Activated CD8-positive, alpha-beta memory T cell treated with anti-CD3 and anti-CD28 coated beads, Interleukin-2, amount 50 U/mL, for 1 hour (primary cell): ENCODE measurements around the gene VENTX.
"Not testable (repeated sequence)": the region's sequence is repeated elsewhere in the genome, so short reads cannot be mapped to it uniquely, and the experiment has no call there.

ENCODE experiments used
- DNase-seq: peaks from one replicate; pipeline ENCODE4 v3.0.0-alpha.2; 2020; ENCODE audit errors: extremely low read depth

The VENTX gene

DNA sequence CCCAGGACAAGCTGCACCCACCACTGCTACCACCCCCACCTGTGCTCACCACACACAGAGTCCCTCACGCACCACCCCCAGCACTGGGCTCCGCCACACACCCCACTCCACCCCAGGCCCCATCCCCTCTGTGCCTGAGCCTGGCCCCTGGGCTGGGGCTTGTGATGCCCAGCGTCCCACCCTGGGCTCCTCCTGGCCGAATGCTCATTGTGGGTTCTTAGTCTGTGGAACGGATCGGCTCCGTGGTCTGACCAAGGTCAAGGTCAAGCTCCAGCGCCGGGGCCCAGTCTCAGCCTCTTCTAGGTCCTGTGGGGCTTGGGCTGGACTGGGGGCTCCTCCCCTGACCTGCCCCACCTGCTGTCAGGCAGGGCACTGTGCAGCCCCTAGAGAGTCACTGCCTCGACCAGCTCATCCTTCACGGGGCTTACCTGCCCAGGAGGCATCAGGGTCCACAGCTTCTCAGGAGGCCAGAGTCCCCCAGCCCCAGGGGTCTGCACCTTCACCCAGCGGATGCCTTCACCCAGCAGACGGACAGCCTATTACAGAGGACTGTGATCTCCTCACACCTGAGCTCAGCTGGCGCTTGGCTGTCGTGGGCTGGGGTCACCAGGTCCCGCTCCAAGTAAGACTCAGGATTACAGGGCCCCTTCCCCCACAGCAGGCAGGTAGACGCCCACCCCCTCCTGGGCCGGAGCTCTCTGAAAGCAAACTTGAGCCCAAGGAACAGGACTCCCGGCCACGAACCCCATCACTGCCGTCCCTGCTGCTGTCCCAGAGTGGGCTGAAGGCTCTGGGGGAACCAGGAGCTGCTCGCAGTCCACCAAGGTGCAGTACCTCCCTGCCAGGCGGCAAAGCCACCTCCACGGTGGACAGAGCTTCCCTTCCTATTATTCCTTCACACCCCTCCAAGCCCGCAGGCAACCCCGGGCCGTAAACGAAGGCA is 22.9 kb upstream of the VENTX start:
- DNase-seq, result no peak

GRCh38 chr10:133215586-133215985 is 22.1 kb upstream of the VENTX start:
- DNase-seq, result no peak

- DNase-seq, result no peak
Observed at GRCh38 chr10:133216776-133217175, 20.9 kb upstream of the VENTX start.

- no peak for DNase-seq
Observed at GRCh38 chr10:133217800-133218589, 19.7 kb upstream of the VENTX start.

GRCh38 chr10:133218891-133219290 is 18.8 kb upstream of the VENTX start:
- DNase-seq, result no peak

DNA sequence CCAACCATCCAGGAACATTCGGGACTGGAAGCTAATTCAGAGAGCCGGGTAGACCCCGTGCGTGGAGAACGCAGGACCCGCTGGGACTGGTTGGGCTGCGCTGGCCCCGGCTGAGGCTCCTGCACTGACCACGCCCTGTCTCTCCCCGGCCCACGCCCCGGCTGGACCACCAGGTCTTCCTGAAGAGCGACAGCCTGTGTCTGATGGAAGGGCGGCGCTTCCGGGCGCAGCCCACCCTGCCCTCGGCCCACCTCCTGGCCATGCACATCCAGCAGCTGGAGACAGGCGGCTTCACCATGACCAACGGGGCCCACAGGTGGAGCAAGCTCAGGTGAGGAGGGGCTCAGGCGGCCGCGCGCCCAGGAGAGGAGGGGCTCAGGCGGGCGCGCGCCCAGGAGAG is 17.9 kb upstream of the VENTX start:
- no peak for DNase-seq

DNA sequence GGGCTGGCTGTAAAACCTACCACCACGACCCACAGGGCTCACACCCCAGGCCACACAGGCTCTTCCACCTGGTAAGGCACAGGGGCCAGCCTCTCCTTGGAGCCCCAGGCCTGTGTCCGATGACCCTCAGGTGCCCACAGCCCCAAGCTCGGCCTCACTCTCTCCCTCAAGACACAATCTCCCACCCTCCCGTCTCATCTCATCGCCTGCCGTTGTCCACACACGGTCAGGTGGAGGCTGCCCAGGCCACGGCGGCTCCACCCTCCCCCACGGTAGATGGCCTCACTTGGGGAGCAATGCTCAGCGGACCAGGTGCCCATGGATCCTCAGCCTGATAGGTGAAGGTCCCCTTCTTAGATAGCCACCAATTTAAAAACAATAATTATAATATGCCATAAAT is 16.3 kb upstream of the VENTX start:
- no peak for DNase-seq

DNA sequence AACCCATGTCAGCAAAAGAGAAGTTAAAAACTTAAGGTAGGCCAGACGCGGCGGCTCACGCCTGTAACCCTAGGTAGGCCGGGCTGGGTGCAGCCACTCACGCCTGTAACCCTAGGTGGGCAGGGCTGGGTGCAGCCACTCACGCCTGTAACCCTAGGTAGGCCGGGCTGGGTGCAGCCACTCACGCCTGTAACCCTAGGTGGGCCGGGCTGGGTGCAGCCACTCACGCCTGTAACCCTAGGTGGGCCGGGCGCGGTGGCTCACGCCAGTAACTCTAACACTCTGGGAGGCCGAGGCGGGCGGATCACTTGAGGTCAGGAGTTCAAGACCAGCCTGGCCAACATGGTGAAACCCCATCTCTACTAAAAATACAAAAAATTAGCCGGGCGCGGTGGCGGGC is 15.9 kb upstream of the VENTX start:
- DNase-seq, result not testable (repeated sequence)

DNA sequence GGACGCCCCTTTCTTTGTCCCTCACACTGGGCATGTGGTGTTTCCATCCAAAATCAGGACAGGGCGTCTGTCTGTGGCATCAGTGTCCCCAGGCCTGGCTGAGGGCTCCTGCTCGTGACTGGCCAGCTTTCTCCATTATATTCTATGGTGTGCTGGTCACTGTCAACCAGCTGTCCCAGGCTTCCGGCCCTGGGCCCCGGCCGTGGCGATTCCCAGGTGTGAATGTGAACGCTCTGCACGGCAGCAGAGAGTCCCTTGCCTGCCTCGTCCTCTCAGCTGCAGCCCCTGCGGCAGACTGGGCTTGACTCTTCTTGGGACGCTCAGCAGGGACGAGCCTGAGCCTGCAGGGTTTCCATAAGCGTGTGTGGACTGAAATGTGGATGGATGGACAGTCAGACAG is 13.6 kb upstream of the VENTX start:
- no peak for DNase-seq

- DNase-seq, result no peak
Observed at GRCh38 chr10:133224756-133225372, 12.8 kb upstream of the VENTX start.

DNA sequence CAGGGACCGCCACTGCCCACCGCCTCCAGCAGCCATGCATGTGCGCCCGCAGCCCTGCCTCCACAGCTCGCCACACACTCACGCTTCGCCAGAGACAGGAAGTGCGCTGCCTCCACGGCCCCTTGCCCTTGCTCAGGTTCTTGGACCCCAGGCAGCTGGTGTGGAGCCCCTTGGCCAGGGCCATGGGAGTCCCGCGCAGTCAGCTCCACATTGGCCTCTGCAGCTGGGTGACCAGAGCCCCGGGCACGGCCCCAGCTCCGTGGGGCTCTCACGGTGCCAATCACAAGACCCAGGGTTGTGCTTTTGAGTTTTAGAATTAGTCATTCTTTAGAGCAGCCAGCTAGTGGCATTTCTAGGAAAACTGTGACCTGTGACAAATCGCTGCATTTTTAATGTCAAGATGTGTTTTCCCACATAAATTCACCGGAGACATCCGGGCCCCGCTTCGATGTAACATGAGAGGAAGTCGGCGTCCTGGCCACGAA is 11.9 kb upstream of the VENTX start:
- no peak for DNase-seq

DNA sequence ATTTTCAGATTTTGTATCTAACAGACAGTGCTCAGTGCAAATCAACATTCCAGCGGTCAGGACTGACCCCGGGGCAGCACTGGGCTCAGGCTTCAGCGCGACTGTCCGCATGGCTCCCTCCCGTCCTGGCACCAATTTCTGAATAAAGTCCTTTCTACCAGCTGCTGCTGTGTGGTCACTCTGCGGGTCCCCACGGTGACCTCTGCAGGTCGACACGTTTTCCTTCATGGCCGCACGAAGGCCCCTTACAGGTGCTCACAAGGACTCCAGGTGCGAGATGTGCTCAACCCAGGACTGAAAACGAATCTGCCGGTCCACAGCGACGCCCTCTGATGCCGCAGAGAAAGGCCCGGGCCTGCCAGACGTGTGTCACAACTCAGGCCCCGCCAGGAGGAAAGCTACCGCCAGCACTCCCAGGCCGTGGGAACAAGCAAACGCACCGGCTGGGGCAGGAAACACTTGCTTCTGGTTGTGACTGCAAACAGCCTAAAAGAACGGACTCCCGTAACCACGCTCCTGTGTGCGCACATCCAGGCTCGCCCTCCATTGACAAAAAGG is 11.3 kb upstream of the VENTX start:
- no peak for DNase-seq

- no peak for DNase-seq
Observed at GRCh38 chr10:133227256-133227655, 10.4 kb upstream of the VENTX start.

DNA sequence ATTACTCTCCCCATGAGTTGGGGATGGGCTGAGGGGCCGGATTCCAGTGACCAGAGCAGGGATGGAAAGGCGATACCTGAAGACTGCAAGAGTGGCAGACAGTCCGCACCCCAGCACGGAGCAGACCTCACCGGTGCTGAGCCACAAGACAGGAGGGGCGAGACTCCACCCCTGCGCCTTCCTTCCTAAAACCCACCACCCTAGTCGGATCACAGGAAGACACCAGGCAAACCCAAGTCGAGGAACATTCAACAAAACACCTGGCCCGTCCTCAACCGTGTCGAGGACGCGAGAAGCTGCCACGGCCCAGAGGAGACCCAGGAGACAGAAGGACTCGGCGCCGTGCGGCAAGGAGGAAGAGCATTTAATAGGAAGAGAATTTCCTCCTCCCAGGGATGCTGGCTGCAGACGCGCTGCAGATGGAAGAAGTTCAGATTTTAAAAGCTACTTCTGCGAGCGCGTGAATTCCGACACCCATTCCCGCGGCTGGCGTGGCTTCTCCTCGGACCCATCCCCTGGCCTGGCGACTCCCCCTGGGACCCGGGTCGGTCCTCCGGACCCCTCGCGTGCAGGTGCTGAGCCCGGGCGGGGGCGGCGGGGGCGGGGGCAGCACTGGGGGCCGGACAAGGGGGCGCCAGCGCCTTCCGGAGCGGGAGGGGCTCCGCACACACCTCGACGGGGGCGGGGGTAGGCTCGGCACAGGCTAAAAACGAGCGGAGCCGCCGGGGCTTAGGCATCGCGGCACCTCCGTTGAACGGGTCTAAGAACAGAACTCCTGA is 8.2 kb upstream of the VENTX start:
- no peak for DNase-seq

- DNase-seq, result no peak
Observed at GRCh38 chr10:133230044-133230361, 7.7 kb upstream of the VENTX start, which contains the start of gene UTF1. Gene UTF1 (plus strand): TSS chr10:133230217. CDS start chr10:133230289, 72 bp downstream.

DNA sequence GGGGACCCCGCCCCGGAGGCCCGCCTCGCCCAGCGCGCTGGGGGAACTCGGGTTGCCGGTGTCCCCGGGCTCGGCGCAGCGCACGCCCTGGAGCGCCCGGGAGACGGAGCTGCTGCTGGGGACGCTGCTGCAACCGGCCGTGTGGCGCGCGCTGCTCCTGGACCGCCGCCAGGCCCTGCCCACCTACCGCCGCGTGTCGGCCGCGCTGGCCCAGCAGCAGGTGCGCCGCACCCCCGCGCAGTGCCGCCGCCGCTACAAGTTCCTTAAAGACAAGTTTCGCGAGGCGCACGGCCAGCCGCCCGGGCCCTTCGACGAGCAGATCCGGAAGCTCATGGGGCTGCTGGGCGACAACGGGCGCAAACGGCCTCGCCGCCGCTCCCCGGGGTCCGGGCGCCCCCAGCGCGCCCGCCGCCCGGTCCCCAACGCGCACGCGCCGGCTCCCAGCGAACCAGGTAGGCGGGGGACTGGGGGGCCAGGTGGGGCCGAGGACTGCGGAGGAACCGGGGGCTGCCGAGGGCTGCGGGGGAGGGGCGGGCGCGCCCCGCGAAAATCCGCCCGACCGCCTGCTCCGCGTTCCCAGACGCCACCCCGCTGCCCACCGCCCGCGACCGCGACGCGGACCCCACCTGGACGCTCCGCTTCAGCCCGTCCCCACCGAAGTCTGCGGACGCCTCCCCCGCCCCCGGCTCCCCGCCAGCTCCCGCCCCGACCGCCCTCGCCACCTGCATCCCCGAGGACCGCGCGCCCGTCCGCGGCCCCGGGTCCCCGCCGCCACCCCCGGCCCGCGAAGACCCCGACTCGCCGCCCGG is 7.1 kb upstream of the VENTX start:
- DNase-seq, result no peak

DNA sequence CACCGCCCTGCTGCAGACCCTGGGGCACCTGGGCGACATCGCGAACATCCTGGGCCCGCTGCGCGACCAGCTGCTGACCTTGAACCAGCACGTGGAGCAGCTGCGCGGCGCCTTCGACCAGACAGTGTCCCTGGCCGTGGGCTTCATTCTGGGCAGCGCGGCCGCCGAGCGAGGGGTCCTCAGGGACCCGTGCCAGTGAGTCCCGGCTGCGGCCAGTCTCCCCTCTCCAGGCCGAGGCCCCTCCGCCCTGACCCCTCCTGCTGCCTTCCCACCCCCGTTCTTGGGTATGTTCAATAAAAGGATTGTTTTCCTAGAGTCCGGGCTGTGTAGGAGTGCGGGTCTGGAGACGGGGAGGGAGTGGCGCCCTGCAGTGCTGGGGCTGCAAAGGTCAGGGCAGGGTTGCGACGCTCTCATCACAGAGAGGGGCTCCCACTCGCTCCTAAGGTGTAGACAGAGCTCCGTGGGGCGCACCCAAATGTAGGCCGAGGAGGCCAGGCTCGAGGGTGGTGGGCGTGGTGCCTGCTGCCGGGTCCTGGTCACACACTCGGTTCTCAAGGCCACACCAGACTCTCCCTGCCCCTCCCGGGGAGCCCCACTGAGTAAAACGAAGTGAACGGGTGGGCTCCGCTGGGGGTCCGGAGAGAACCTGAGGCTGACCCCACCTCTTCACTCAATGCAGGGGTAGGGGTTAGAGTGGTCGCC is 6.3 kb upstream of the VENTX start:
- DNase-seq, result no peak

- DNase-seq, result no peak
Observed at GRCh38 chr10:133231946-133232574, 5.6 kb upstream of the VENTX start.

GRCh38 chr10:133234796-133235195 is 2.9 kb upstream of the VENTX start:
- DNase-seq, result not testable (repeated sequence)
